H1 (cell line): Measurements from ENCODE around the gene COPS7A. TPM values are rescaled to one million over a fixed set of nuclear protein-coding genes. Genes with fewer than 3 reads are reported as not detected.

Experiments
- HDAC6 ChIP-seq: IDR thresholded peaks from one replicate; pipeline ENCODE4 v1.7.1; 2012; ENCODE audit warnings: low read depth, mild to moderate bottlenecking, inconsistent platforms, low read length, moderate library complexity
- JUN ChIP-seq: IDR thresholded peaks from 2 replicates; pipeline ENCODE4 v1.6.1; 2011; ENCODE audit warnings: low read depth, mild to moderate bottlenecking, improper control_type of control experiment, low read length
- NRF1 ChIP-seq: IDR thresholded peaks from 2 replicates; pipeline ENCODE4 v1.6.1; 2011; ENCODE audit warnings: mild to moderate bottlenecking, low read depth, low read length, improper control_type of control experiment
- YY1 ChIP-seq: IDR thresholded peaks from 2 replicates; pipeline ENCODE4 v1.6.1; 2011; ENCODE audit warnings: low read depth, mild to moderate bottlenecking, low read length
- ZNF274 ChIP-seq: IDR thresholded peaks from 2 replicates; pipeline ENCODE4 v1.7.0; 2012; ENCODE audit warnings: low read length, borderline replicate concordance; ENCODE audit errors: extremely low read depth
- polyA plus RNA-seq, 7 experiments: library from polyadenylated mRNA; depleted of rRNA in 3 of 7; stranded (reverse) in 5 of 7; unstranded in 2 of 7; fragments of >200 nt in 5 of 7; fragments of 200-250 nt in 2 of 7; gene quantifications; 1 replicate in 5 of 7; 2 replicates in 1 of 7; 4 replicates in 1 of 7; pipeline versions ENCODE4 v1.2.1 to v1.2.3, GENCODE V29; 2011 to 2013; ENCODE audit warnings: missing spikeins in 2 of 7, mixed read lengths in 2 of 7
- total RNA-seq: library from RNA; stranded (reverse); fragmentation: NEBNext Ultra II Directional; extraction: Animal tissue kit (Norgen Biotek cat#: 25700); gene quantifications from 2 replicates; pipeline ENCODE4 v1.2.1, GENCODE V29; 2021

The COPS7A gene
- total and polyA plus RNA-seq, 2 of the 8 experiments (the other 6 are each of a cell fraction or from before 2014, with no cell fraction given) = 44.5 to 95.9 TPM

- TF ChIP-seq ZNF274 (no peak), JUN (no peak), HDAC6 (no peak), YY1 (no peak), NRF1 (no peak)
Observed at GRCh38 chr12:6692888-6693287, 31.0 kb upstream of the COPS7A start (continued).
